Tibial nerve (tissue), 4 donors: Measurements from ENCODE around the gene DPH3. TPM values are rescaled to one million over a fixed set of nuclear protein-coding genes. Genes with fewer than 3 reads are reported as not detected.
A peak's percentile ranks its signal among the peaks of the same experiment; 100 is the strongest.

Experiments used
- DNase-seq, 2 donors: peaks; one replicate each; pipeline ENCODE4 v3.0.0-alpha.2; 2019; ENCODE audit warnings: low spot score in 2 of 2
- H3K27ac ChIP-seq, 4 donors: fragments of 200-600 bp; sonication (generic) in 3 of 4; one replicate each; pipeline ENCODE4 v1.5.1; 2017 to 2019; ENCODE audit warnings: mild to moderate bottlenecking in 1 of 4
- H3K27me3 ChIP-seq, 2 donors: fragments of 200-600 bp; sonication (generic) in 1 of 2; one replicate each; pipeline versions ENCODE4 v1.5.1 to v1.6.0; 2017 to 2019
- H3K36me3 ChIP-seq, 3 donors: fragments of 200-600 bp; sonication (generic); one replicate each; pipeline ENCODE4 v1.5.1; 2018 to 2019
- H3K4me1 ChIP-seq, 4 donors: fragments of 200-600 bp; sonication (generic) in 3 of 4; one replicate each; pipeline ENCODE4 v1.5.1; 2017 to 2019
- H3K4me3 ChIP-seq, 4 donors: fragments of 200-600 bp; sonication (generic) in 3 of 4; one replicate each; pipeline ENCODE4 v1.5.1; 2017 to 2019; ENCODE audit warnings: mild to moderate bottlenecking in 1 of 4, moderate library complexity in 1 of 4
- H3K9me3 ChIP-seq, 4 donors: fragments of 200-600 bp; sonication (generic) in 3 of 4; one replicate each; pipeline ENCODE4 v1.5.1; 2017 to 2019
- EP300 ChIP-seq, 2 donors: sonication (generic); formaldehyde crosslinking; IDR thresholded peaks; one replicate each; pipeline ENCODE4 v1.6.1; 2017; ENCODE audit warnings: antibody characterized with exemption in 2 of 2, mild to moderate bottlenecking in 1 of 2
- POLR2A ChIP-seq, 2 donors: fragments of 450-650 bp; IDR thresholded peaks; one replicate each; pipeline ENCODE4 v1.6.1; 2017; ENCODE audit warnings: antibody characterized with exemption in 2 of 2, mild to moderate bottlenecking in 2 of 2, moderate library complexity in 2 of 2
- WGBS, 2 donors: methylation state at CpG; one replicate each; pipeline ENCODE4 v1.1.5; 2018; 5-methylcytosine and 5-hydroxymethylcytosine counted together
- total RNA-seq, 4 donors: library from RNA; depleted of rRNA; stranded (reverse); fragments of >200 nt; gene quantifications; one replicate each; pipeline ENCODE4 v1.1.0, GENCODE V29; 2016
- TF ChIP-seq, protein P1 (sequence below), 5 experiments: fragments of 200-600 bp in 3 of 5; fragments of 450-650 bp in 2 of 5; sonication (generic) in 3 of 5; IDR thresholded peaks; one replicate each; pipeline ENCODE4 v1.5.1; 2016 to 2019; ENCODE audit warnings: antibody characterized with exemption in 5 of 5, mild to moderate bottlenecking in 3 of 5, moderate library complexity in 2 of 5

Gene DPH3
- total RNA-seq, 4 donors from 2014 or later = 11.4 to 20.5 (median 19.1) TPM

DNA sequence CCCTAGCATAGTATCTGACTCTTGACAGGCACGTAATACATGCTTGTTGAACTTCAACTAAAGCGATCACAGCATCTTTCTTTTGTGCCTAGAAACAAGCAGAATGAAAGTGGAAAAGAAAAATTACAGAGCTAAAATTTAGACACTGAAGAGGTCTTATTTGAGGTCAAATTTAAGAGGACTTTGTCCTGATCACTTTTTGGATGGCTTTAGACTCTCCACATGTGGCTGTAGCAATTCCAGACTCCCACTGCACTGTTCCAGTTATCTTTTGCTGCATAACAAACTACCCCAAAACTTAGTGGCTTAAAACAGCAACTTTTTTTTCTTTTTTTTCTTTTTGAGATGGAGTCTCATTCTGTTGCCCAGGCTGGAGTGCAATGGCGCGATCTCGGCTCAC lies 23.5 kb downstream of the DPH3 start:
- Histone ChIP-seq H3K9me3 (no peaks in the 10 kb centered on the region), H3K27me3 (no peaks in the 10 kb centered on the region), H3K4me3 (no peak overlapping the region), H3K36me3 (no peaks in the 10 kb centered on the region), H3K27ac (peak overlapping the region in 2 of 4 donors; percentile 7 to 65), H3K4me1 (peaks cover 0 to 29% (median 3%) of the 10 kb centered on the region in 4 donors)
- TF ChIP-seq EP300 (IDR thresholded peaks at IDR 0.05) = no peak
- no peak for TF ChIP-seq POLR2A (IDR thresholded peaks at IDR 0.05)
- TF ChIP-seq, protein P1, sequence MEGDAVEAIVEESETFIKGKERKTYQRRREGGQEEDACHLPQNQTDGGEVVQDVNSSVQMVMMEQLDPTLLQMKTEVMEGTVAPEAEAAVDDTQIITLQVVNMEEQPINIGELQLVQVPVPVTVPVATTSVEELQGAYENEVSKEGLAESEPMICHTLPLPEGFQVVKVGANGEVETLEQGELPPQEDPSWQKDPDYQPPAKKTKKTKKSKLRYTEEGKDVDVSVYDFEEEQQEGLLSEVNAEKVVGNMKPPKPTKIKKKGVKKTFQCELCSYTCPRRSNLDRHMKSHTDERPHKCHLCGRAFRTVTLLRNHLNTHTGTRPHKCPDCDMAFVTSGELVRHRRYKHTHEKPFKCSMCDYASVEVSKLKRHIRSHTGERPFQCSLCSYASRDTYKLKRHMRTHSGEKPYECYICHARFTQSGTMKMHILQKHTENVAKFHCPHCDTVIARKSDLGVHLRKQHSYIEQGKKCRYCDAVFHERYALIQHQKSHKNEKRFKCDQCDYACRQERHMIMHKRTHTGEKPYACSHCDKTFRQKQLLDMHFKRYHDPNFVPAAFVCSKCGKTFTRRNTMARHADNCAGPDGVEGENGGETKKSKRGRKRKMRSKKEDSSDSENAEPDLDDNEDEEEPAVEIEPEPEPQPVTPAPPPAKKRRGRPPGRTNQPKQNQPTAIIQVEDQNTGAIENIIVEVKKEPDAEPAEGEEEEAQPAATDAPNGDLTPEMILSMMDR (IDR thresholded peaks at IDR 0.05) = no peak
- WGBS, 2 donors = 95% methylated on average over 5 of the region's 5 CpGs
- DNase-seq = no peak

DNA sequence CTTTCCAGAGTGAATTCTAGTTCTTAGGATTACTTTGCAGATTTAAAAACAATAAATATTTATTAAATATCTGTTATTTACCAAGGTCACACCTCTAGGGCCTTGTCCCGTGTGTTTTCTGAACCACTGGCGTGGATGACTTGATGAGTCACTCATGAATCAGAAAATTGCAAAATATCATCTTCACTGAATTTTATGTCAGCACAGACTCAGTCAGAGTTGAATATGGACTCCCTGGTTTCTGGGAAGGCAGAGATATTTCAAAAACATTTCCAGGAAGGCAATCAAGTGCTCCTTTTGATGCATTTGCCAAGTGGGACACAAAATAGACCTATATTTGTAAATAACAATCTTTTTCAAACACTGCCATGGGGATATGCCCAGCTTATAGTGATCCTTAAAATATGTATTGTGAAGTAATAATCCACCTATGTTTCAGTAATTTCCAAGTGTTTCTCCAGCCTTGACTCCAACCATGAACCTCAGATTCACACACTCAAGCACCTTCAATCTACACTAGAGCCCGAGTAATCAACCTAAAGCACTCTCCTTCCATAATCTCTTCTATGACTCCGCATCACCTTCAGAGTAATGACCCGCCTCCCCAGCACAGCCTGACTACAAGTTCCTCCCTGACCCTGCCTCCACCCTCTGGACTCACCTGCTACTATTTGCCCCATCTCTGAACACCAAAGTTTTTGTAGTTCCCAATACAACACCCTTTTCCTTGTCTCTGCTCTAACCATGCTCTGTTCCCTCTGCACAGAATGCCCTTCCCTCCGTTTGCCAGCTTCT lies 24.3 kb downstream of the DPH3 start:
- Histone ChIP-seq H3K9me3 (no peaks in the 10 kb centered on the region), H3K4me1 (peaks cover 0 to 29% (median 3%) of the 10 kb centered on the region in 4 donors), H3K36me3 (no peaks in the 10 kb centered on the region), H3K27me3 (no peaks in the 10 kb centered on the region), H3K4me3 (no peak overlapping the region), H3K27ac (peak overlapping the region in 3 of 4 donors; percentile 7 to 65 (median 54))
- WGBS, 2 donors = 70 to 77% methylated on average over 6 of the region's 6 CpGs
- DNase-seq = no peak
- peak in 1 of 2 donors; percentile 67 for TF ChIP-seq EP300 (IDR thresholded peaks at IDR 0.05)
- TF ChIP-seq, protein P1 (IDR thresholded peaks at IDR 0.05) = no peak
- no peak for TF ChIP-seq POLR2A (IDR thresholded peaks at IDR 0.05)

DNA sequence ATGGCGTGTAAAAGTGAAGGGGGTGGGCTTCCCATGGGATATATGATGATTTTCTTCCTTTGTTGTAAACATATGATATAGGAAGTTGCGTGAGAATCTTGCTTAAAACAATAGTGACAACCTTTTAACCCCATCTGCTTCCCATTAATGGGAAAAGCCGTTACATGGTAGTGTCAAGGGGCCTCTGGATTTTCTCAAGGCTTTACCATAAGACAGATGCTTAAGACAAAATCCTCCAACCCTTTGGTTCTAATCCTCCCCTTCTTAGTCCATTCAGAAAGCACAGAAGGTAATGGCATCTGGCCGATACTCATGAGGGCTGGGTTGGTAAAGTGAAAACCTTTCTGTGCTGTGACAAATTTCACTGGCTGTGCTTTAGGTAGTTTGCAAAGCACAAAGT lies 25.0 kb downstream of the DPH3 start:
- no peak for DNase-seq
- Histone ChIP-seq H3K27me3 (no peaks in the 10 kb centered on the region), H3K27ac (peak overlapping the region in 2 of 4 donors; percentile 54 to 65), H3K4me3 (no peak overlapping the region), H3K9me3 (no peaks in the 10 kb centered on the region), H3K4me1 (peaks cover 0 to 29% (median 3%) of the 10 kb centered on the region in 4 donors), H3K36me3 (no peaks in the 10 kb centered on the region)
- no peak for TF ChIP-seq POLR2A (IDR thresholded peaks at IDR 0.05)
- TF ChIP-seq, protein P1 (IDR thresholded peaks at IDR 0.05) = no peak
- no peak for TF ChIP-seq EP300 (IDR thresholded peaks at IDR 0.05)
- WGBS, 2 donors = 75% methylated on average over 4 of the region's 4 CpGs

DNA sequence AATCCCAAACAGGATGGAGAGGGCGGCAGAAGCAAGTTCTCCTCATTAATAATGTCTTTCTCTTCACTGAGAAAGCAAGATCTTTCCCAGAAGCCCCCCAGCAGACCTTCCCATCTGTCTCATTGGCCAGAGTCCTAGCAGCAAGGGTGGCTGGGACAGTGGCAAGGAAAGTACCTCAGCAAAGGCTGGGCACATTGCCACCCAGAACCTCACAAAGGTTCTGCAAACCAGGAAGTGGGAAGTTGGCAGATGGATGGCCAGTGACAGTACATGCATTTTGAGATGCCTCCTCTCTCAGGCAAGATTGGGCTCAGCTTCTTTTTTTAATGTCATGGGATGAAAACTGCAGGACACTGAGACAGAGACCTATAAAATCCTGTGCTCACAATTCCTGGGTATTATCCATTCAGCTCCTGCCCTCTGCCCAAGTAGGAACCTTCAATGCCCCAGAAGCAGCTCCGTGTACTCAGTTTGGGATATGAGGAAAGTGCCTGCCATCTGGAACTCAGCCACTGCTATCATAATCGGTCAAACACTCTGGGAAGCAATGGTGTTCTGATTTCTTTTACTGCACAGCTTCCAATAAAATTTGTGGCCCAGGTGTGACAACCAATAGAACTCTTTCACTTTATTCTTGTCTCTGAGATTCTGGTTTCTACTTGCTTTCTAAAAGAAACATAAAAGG lies 25.5 kb downstream of the DPH3 start:
- no peaks in the 10 kb centered on the region for H3K27me3 ChIP-seq
- no peak for DNase-seq
- peaks cover 0 to 27% (median 3%) of the 10 kb centered on the region in 4 donors for H3K4me1 ChIP-seq
- no peaks in the 10 kb centered on the region for H3K36me3 ChIP-seq
- H3K9me3 ChIP-seq = no peaks in the 10 kb centered on the region
- no peak overlapping the region for H3K4me3 ChIP-seq
- 73 to 77% methylated on average over 3 of the region's 3 CpGs for WGBS, 2 donors
- H3K27ac ChIP-seq = peak overlapping the region in 2 of 4 donors; percentile 54 to 65
- TF ChIP-seq POLR2A (IDR thresholded peaks at IDR 0.05) = no peak
- TF ChIP-seq, protein P1 (IDR thresholded peaks at IDR 0.05) = no peak

DNA sequence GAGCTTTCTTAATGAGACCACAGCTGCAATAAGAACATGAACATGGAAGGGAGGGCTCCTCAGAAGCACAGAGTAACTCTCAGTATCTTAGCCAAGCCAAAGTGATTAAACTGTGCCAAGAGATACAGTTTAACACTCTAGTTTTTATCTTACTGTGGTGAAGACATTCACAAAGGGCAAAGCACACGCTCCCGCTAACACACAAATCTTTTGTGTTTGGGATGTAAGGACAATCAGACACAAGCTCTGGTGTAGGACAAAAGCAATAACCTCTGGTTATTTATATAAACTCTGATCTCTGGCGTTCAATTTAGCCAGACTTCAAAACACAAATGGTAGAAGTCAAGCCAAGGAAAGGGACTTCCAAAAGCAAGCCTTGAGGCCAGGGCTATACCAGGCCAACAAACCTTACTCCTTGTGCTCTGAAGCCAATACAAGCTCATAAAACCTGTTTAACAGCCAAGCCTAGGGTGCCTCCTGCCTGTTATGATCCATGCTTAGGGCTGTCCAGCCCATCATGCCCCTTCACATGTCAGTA lies 27.8 kb downstream of the DPH3 start:
- Histone ChIP-seq H3K9me3 (no peaks in the 10 kb centered on the region), H3K27me3 (no peaks in the 10 kb centered on the region), H3K36me3 (no peaks in the 10 kb centered on the region), H3K4me3 (no peak overlapping the region), H3K4me1 (peaks cover 0 to 25% (median 3%) of the 10 kb centered on the region in 4 donors), H3K27ac (peak overlapping the region in 2 of 4 donors; percentile 22 to 28)
- 18 to 39% methylated on average over 3 of the region's 3 CpGs for WGBS, 2 donors
- DNase-seq = no peak
- TF ChIP-seq EP300 (IDR thresholded peaks at IDR 0.05) = peak in 1 of 2 donors; percentile 41
- TF ChIP-seq, protein P1 (IDR thresholded peaks at IDR 0.05) = no peak
